GM19238 (cell line): Measurements from ENCODE around the gene GOPC.
"Not testable (repeated sequence)": the region's sequence is repeated elsewhere in the genome, so short reads cannot be mapped to it uniquely, and the experiment has no call there.

Source experiments
- DNase-seq: peaks from one replicate; pipeline ENCODE4 v3.0.0; 2011; ENCODE audit warnings: low spot score; ENCODE audit not compliant: insufficient read length

Gene GOPC

DNA sequence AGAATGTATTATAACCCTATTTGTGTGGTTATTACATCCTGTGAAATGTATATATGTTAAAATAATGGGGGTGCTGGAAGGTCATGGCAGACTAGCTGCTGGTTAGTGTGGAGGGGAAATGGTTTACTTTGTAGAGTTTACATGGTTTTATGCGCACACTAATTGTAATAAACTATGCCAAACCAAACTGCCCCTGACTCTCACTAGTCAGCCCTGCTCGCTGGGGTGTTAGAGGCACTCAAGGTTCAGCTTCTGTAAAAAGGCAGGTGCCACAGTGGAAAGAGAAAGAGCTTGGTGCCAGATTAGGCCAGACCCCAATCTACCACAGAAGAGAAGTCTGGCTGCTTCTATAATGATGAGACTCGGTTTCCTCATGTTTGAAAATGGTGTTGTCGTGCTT, 52.7 kb downstream of the GOPC start:
- no peak for DNase-seq

DNA sequence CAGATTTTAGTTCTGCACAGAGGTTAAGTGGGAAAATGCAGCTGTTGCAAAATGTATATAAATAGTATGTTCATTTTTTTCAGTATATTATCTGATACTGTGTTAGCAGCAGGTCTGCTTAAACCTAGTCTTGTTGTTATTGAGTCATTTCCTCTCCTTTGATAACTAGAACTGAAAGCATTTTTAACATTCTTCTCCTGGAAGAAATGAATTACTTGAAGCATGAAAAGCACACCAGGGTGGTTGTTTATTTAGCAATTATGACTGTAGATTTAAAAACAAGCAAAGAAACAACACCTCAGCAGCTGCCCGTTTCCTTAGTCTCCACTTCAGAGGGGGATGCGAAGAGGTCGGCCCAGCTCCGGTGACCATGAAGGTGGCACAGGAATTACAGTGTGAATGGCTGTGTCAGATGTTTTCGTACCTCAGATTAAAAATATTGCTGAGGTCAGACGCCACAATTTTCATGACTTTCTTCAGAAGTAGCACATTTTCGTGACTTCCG, 53.5 kb downstream of the GOPC start:
- no peak for DNase-seq

DNA sequence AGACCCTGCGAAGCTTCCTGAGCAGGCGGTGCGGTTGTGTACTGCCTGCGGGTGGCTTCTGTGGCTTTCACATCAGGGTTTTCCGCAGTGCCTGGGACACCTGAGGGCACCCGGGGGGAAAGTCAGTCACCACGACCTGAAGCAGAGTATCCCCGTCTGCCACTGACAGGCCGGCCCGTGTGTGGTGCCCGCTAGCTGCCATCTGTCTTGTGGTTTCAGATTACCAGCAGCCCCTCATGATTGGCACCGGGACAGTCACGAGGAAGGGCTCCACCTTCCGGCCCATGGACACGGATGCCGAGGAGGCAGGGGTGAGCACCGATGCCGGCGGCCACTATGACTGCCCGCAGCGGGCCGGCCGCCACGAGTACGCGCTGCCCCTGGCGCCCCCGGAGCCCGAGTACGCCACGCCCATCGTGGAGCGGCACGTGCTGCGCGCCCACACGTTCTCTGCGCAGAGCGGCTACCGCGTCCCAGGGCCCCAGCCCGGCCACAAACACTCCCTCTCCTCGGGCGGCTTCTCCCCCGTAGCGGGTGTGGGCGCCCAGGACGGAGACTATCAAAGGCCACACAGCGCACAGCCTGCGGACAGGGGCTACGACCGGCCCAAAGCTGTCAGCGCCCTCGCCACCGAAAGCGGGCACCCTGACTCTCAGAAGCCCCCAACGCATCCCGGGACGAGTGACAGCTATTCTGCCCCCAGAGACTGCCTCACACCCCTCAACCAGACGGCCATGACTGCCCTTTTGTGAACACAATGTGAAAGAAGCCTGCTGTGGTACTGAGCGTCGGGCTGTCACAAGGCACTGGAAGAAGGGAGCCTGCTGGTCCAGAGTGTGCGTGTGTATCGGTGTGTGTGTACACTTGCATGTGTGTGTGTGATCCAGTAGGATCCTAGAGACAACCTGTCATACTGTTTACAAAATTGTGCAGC, 54.4 kb downstream of the GOPC start:
- no peak for DNase-seq

DNA sequence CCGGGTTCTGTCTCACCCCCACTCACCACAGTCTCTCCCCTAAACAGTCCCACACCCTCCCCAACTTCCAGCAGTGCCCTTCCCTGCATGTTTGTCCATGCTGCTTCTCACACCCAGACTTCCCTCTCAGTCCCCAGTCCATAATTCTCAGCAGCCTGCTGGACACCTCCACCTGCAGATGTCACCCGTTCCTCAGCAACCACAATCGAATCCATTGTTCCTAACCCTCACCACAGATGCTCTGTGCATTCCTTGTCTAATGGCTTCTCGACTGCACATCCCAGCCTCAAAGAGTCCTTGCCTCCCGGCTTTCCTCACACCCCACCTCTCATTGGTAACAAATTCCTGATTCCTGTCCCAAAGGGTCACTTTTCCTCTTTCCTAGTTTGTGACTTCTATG, 55.6 kb downstream of the GOPC start:
- no peak for DNase-seq

DNA sequence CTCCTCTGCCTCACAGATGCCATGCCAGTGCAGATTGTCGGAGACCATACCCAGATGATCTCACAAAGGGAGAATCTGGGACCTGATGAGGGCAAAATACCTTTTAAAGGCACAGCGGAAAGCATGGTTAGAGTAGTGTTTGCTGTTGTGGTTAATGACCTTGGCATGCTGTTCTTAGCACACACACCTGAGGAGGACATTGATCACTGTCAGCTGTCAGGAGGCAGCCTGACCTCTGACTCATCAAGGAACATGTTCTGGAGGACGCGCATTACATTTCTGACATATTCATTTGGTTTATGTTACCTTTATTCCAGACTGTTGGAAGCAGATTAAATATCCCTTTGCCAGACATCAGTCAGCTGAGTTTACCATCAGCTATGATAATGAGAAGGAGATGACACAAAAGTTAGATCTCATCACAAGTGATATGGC, 57.1 kb downstream of the GOPC start:
- DNase-seq = no peak

DNA sequence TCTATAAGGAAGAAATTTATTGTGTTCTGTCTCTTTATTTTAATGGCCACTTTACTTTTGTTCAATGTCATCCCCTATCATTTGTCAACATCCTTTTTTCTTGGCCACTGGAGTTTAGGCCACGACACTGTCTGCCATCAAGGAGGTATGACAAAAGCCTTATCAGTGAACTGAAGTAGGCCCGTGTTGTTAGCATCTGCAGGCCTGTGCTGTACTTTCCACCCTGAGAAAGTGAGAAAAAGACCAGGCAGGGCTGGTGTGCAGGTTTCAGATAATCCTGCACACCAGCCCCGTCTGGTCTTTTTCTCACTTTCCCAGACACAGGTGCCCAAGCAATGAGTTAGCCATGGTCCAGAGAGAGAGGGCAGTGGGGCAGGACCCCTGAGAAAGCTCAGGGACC, 57.6 kb downstream of the GOPC start:
- no peak for DNase-seq

DNA sequence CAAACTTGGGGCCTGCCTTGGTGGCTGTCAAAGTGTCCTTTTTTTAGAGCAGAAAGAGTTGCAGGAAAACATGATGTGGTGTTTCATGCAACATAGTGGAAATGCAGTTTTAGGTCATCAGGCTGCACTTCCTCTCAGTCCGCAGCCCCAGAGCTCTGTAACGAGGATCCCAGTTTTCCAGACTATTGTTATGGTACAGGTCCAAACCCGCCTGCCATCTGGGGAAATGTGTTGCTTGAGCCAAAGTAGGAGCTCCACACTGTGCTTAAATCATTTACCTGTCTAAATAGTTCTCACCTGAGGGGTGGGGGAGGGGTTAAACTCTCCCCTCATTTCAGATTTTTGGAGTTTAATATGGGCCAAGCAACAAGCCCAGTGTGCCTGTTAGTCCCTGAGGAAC, 59.8 kb downstream of the GOPC start:
- no peak for DNase-seq

DNA sequence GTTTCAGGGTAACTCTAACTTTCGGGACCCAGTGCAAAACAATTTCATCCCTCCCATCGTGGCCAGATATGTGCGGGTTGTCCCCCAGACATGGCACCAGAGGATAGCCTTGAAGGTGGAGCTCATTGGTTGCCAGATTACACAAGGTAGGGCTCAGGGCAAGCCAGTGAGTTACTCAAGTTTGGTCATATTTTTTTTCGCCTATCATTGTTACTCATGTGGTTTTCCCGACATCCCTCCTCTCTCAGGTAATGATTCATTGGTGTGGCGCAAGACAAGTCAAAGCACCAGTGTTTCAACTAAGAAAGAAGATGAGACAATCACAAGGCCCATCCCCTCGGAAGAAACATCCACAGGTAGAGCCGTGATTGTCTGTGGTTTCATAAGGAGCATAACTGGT, 61.6 kb downstream of the GOPC start:
- no peak for DNase-seq

DNA sequence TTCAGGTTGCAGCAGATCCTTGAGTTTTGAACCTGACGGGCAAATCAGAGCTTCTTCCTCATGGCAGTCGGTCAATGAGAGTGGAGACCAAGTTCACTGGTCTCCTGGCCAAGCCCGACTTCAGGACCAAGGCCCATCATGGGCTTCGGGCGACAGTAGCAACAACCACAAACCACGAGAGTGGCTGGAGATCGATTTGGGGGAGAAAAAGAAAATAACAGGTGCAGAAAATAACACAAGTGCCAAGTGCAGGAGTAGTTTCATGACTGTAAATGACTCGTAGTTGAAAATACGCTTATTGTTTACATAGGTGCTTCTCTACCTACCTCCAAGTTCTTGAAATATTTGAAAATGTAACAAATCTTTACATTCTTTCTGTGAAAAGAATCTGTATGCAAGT, 63.7 kb downstream of the GOPC start:
- no peak for DNase-seq

DNA sequence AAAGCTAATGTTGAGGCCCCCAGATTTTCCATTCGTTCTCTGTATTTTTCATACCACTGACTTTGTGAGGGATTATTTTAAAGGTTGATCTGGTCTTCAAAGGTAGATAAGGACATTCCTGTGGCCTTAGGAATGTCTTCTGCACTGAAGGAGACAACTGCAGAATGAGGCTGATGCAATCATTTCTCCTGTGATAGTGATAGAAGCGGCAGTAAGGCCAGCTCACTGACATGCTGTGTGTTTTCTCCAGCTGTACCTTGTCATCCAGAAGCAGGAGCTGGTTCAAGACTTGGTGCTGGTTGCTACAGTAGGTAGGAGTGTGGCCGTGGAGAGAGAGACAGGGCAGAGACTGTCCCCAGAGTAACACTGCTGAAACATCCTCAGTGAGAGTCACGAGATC, 66.0 kb downstream of the GOPC start:
- DNase-seq = no peak

DNA sequence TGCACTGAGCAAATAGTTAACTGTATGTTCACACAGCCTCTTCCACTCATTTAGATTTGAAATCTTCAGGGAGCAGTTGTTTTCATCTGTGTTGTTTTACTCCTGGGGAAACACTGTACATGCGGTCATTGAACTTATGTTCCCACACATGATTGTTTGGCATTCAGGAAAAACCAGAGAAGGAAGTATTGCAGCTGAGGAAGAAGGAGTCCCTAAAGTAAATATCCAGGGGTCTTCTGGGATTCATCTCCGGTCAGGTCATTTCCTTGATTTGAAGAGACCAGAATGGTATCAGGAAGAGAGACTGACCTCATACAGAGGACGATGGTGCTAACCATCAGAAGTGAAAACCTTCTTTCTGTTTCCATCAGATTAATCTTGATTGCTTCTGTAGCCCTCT, 67.3 kb downstream of the GOPC start:
- no peak for DNase-seq

DNA sequence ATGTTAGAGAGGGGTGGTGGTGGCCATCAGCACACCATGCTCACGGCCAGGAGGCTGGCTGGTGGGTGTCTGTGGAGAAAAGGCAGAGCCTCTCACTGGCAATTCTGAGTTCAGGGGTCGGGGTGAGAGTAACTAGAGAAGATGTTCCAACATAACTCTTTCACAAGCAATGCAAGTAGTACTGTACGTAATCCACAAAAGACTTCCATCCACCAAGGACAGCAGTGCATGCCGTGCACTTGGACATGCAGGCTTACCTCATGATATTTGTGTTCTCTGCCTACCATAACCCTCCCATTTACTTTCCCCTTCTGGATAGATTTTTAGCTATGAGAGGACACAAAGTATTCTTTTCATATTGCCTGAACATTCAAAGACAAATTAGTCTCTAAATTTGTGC, 68.5 kb downstream of the GOPC start:
- DNase-seq = no peak

DNA sequence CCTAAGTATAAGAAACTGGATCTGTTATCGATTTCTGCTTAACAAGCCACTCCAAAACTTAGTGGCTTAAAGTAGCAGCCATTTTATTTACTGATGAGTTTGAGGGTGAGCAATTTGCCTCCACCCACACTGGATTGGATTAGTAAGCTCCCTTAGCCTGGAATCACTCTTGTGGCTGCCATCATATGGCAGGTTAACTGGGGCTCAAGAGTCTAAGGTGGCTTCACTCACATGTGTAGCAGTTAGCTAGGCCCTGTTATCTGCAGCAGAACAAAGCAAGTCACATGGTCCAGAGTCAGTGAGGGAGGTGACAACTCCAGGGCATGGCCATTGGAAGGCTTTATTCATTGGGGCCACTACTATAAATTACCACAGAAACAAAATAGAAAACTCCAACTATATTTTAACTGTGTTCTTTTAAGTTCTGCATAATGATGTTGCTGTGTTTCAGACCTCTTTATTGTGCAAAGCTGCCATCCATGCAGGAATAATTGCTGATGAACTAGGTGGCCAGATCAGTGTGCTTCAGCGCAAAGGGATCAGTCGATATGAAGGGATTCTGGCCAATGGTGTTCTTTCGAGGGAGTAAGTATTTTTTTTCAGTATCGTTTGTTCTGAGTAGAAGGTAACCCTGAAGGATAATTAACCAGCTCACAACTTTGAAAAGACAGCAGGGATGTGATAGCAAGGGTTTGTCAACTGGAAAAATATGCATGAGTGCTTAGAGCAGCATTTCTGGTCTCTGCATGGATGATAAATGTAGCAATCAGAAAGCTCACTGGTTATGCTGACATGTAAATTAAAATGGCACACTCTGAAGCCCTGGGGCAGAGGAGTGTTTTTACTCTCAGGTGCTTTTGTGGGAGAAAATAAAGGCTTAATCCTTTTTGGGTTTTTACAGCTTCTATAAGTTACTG, 70.2 kb downstream of the GOPC start:
- DNase-seq = no peak

DNA sequence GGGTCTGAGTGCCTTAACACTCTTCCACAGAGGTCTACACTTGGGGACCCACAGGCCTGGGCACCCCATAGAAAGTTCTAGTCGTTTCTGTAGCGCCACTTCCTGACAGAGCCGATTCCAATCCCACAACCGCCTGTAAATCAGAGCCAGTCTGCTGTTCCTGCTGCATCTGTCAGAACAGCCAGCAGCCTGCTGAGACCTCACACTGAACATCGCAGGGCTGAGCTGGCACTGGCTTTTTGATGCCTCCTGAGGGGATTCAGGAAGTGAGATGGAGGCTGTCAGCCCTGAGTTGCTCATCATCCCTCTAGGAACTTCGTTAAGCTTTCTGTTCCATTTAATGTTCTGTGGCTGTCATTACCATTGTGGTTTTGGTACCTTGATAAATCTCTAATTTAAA, 71.0 kb downstream of the GOPC start:
- DNase-seq = no peak

DNA sequence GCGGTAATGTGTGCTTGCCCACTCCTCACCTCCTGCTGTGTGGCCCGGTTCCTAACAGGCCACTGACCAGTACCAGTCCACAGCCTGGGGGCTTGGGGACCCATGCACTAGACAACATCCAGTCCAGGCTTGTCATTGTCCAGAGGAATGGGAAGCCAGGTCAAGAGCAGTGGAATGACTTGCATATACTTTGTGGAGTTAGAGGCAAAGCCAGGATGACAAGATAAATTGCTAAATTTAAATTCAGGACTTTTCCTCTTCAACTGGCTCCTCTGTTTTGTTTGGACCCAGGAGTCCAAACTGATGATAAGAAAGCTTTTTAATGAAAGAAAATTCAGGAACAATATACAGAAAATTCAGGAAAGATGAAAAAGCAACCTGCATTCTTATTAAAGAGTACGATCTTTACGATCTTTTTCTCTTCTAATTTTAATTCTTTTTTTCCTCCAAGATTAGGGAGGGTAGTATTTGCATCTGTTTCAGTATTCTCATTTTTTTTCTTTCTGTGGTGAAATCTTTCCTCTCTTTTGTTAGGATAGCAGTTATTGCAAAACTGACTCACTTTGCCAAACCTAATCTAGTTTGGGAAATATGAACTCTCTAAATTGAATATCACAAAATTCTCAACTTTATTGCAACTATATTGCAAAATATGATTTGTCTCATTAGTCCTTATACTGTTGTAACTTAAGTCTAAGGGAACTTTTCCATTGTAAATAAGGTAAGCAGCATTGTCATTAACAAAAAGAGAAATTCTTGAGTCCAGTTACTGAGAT, 71.7 kb downstream of the GOPC start:
- DNase-seq = no peak

DNA sequence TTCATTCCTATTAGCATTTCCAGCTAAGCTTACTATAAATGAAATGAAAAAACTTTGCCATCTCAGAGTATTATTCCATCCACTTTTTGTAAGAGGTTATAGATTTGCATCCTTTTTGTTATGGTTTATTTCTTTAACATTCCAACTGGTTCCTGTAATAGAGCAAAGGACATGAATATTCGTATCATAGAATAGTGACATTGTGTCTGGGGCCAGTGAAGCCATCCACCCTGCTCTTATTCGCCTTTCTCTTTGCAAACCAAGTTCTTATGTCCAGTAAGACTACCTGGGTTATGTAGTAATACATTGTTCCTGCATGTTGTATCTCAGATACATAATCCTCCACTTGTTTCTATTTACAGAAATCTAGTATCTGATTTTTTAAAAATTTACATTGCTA, 76.7 kb downstream of the GOPC start:
- no peak for DNase-seq

DNA sequence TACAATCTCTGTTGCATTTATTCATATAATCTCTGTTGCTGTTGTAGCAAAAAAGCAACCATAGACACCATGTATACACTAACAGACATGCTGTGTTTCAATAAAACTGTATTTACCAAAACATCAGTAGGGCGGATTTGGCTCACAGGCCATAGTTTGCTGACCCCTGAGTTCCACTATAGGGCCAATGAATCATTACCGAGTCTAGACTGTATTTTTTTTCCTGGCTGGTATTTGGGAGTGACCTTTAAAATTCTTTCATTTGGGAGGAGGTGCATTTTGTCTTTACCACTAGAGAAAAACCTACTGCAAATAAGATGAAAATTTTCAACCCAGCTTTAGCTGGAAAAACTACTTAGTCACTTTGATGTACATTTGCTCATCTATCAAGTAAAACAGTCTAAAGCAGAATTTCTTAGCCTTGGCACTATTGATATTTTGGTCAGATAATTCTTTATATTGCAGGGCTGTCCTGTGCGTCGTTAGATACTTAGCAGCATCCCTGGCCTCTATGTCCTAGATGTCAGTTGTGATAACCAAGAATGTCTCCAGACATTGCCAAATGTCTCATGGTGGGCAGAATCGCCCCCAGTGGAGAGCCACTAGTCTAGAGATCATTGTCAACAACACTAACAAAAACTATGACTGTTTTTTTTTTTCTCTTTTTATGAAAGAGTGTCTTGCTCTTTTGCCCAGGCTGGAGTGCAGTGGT, 80.4 kb downstream of the GOPC start:
- DNase-seq = no peak

DNA sequence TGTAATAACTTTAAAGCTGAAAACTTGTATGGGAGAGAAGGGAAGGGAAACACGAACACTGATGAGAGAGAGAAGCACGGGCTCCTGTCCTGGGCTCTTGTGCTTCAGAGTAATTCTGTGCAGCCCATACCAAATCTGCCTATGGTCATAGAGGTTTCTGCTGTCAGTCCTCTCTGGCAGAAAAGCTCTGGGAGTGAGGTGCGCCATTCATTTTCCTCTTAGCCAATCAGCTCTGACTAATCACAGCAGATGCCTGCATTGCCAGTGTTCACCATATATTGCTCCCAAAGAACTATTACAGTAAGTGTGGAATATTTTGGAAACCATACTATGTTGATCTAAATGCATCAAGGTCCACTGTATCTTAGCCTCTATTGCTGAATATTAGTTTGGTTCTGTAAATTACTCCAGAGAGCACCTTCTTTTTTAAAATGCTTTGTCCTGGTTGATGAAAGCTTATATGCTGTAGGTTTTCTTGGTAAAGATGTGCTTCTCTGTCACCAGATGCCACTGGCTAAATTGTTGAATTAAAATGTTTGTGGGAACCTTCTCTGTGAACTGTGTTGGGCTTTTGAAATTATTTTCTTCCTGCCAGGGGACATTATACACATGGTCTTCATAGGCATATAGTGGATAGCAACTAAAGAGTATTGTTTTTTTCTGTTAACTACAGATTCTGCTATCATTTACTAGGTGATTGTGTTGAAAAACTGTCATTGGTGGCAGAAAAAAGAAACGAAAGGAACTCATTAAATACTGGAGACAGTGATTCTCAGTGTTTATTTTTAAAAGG, 81.5 kb downstream of the GOPC start:
- DNase-seq = no peak

DNA sequence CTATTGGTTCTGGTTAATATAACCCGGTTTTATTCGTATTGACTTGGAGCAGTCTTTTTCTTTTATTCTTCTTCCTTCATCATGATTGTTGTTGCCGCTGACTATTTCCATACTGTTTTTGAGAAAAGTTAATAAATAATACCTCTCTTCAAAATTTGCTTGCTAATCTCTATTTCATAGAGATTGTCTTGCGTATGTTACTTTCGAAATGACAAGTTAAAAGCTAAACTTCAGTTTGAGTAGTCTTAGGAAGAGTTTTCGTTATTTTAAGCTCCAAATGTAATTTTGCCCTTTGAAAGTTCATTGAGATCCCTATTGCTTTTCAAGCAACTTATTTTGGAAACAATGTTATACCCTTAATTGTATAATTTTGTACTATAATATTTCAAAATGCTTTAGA, 83.4 kb downstream of the GOPC start:
- no peak for DNase-seq

DNA sequence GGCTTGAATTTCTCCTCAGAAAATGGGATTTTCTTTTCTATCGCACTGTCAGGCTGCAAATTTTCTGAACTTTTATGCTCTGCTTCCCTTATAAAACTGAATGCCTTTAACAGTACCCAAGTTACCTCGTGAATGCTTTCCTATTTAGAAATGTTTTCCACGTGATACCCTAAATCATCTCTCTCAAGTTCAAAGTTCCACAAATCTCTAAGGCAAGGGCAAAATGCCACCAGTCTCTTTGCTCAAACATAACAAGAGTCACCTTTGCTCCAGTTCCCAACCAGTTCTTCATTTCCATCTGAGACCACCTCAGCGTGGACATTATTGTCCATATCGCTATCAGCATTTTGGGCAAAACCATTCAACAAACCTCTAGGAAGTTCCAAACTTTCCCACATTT, 84.3 kb downstream of the GOPC start:
- DNase-seq = not testable (repeated sequence)
